COR-L47 (cell line): Measurements from ENCODE around the gene AFAP1L2.

Experiments
- DNase-seq: peaks from one replicate; lab custom pipeline; 2025; lab: John Stamatoyannopoulos, UW

AFAP1L2 gene

DNA sequence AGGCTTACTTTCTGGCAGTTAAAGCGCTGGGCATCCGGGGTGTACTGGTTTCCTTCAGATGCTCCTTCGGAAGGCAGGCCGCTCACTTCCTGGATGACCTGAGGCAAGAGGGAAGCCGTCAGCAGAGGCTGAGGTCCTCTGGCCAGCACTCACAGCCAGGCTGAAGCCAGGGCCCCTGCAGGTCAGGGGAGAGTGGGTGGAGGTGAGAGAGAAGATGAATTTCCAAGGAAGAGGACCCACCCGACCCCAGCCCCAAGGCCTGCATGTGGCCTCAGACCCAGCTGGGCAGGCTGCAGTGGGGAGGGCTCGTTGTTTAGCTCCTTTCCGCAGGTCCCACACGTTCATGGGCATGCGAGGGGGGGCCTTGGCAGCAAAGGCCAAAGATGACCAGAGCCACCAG, 94.0 kb downstream of the AFAP1L2 start:
- DNase-seq, result no peak

DNA sequence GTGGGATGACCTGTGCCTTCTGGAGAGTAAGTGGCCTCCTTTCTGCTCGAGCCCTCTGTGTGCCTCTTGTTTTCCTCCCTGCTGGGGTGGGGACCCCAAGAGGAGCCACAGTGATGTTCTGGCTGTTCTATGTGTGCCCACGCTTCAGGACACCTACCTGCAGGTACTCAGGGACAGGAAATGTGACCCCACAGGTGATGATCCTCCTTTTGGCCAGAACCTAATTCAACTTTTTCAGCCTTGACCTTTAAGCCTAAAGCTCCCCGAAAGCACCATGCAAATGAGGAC, 95.0 kb downstream of the AFAP1L2 start:
- no peak for DNase-seq

DNA sequence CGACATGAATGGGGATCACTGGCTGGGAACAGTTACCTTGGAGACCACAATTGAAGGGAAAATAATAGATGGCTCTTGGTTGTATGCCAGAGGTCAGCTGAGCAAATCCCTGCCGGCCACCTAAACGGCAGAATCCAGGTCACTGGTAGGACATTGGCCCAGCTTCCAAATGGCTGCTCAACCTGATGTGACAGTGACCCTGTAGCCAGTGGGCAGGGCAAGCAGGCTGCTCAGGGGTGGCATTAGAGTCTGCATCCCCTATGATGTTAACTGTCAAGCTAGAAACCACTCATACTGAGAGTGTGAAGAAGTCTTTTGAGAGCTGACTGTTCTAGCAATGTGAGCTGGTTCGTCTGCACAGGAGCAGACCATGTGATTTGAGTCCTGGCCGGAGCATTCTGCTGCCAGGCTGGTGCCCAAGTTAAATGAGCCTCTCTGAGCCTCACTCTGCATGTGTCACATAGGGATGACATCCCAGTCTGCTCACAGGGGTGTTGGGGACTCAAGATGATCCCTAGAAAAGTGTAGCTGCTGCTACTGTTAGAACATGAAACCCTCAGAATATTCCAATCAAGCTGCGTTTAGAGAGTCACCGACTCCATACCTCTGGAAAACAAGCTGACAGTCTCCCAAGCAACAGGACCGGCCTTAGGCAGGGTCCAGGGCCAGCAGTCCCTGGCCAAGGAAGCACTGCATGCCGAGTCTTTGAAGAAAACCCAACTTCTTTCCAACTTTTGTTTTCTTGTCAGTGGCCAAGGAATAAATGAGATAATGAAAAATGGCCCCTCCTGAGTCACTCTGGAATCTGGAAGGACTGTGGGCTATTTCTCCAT, 95.6 kb downstream of the AFAP1L2 start:
- no peak for DNase-seq

DNA sequence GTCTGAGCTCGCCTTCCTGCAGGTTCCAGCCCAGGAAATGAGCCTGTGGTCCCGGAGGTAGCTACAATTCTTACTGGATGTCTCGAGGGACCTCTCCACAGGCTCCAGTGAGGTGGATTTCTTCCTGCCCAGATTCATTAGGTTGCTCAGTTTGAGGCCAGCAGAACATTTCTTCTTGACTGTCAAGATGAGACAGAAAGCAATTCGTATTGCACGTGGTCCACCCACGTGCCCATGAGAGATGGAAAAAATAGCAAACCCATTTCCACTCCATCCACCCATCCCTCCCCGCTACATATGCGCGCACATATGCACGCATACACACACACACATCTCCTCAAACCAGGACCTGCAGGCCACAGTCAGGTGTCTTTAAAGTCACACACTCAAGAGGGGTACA, 96.6 kb downstream of the AFAP1L2 start:
- no peak for DNase-seq

DNA sequence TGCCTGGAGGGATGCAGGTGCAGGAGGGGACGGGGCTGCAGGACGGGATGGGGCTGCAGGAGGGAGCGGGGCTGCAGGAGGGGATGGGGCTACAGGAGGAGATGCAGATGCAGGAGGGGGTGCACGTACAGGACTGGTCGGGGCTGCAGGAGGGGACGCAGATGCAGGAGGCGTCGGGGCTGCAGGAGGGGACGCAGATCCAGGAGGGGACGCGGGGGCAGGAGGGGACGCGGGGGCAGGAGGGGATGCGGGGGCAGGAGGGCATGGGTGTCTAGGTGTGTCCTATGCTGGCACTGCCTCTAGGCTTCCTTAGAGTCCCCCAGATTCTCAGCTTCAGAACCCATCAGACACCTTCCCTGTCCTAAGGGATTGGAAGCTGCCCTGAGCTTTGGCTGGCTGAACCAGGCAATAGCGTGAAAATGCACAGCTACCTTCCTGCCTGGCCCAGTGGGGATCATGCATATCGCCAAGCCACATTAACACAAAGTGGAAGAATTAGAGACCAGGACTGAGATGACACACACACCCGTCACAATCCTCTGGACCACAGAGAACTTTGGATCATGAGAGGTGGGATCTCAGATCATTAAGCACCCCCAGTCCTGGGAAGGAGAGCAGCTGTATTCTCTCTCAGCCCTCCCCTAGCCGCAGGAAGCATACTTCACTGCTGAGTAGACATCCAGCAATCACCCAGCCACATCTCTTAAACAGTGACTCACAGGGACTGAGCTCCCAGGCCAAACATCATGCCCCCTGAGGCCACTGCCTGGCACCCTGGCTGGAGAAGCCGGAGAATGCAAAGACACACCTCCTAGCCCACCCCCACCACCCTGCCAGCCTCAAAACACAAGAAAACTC, 98.0 kb downstream of the AFAP1L2 start:
- DNase-seq, result no peak

DNA sequence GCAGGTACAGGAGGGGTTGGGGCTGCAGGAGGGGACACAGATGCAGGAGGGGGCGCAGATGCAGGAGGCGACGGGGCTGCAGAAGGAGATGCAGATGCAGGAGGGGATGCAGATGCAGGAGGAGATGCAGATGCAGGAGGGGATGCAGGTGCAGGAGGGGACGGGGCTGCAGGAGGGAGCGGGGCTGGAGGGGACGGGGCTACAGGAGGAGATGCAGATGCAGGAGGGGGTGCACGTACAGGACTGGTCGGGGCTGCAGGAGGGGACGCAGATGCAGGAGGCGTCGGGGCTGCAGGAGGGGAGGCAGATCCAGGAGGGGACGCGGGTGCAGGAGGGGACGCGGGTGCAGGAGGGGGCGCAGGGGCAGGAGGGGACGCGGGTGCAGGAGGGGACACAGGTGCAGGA, 98.8 kb downstream of the AFAP1L2 start:
- DNase-seq, result no peak

DNA sequence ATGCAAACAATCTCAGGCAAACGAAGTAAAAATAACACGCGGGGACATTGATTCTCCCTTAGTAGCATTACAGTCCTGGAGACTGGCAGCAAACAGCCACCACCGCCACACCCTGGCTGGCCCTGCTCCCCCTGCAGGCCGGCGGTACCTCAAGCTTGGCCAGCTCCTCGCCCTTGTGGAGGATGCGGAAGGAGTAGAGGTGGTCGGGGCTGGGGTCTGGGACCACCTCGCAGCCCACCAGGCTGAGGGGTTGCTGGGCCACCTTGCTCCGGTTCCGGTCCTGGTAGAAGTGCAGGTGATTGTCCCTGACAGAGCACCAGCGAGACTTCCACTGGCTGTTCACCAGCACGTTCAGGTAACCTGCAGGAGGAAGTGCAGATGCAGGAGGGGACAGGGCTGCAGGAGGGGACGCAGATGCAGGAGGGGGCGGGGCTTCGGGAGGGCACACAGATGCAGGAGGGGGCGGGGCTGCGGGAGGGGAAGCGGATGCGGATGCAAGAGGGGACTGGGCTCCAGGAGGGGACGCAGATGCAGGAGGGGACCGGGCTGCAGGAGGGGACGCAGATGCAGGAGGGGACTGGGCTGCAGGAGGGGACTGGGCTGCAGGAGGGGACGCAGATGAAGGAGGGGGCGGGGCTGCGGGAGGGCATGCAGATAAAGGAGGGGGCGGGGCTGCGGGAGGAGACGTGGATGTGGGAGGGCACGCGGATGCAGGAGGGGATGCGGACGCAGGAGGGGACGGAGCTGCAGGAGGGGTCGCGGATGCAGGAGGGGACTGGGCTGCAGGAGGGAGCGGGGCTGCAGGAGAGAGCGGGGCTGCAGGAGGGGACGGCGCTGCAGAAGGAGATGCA, 99.5 kb downstream of the AFAP1L2 start:
- DNase-seq, result peak; percentile 36

DNA sequence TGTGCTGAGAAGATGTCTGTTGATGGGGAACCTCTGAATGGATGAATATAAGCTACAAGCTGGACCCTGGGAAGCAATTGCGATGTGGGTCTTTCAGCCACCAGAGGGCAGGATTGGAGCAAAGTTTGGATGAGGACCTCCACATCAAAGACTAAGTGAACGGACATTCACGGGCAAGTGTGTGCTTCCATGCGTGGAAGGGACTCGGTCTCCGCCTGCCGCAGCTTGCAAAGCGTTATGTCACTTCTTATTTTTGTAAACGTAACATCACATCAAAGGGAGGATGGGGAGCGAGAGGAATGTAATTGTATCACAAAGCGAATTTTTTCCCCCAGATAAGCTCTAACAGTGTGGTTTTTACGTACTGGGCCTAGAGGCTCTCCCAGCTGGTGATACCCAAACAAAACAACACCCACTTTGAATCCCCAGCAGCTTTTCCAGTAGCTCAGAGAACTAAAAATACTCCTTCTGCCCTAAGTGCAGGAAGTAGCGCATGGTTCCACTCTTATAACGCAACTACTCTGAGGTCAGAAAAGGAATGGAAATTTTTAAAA, 100.2 kb downstream of the AFAP1L2 start:
- peak; percentile 74 for DNase-seq

DNA sequence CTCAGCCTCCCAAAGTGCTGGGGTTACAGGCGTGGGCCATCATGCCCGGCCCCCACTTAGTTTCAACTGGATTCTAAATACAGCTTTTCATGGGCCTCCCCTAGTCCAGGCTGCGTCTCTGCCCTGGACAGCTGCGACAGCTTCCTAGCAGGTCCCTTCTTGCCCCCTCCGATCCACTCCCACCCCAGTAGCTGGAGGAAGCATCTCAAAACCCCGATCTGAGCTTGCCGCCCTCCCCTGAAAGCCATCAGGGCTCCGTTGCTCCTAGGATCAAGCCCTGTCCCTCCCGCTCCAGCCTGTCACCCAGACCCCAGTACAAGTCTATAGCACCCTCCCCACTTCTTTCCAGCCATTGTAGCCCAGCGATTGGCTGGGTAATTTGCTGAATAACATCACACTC, 100.7 kb downstream of the AFAP1L2 start:
- no peak for DNase-seq

DNA sequence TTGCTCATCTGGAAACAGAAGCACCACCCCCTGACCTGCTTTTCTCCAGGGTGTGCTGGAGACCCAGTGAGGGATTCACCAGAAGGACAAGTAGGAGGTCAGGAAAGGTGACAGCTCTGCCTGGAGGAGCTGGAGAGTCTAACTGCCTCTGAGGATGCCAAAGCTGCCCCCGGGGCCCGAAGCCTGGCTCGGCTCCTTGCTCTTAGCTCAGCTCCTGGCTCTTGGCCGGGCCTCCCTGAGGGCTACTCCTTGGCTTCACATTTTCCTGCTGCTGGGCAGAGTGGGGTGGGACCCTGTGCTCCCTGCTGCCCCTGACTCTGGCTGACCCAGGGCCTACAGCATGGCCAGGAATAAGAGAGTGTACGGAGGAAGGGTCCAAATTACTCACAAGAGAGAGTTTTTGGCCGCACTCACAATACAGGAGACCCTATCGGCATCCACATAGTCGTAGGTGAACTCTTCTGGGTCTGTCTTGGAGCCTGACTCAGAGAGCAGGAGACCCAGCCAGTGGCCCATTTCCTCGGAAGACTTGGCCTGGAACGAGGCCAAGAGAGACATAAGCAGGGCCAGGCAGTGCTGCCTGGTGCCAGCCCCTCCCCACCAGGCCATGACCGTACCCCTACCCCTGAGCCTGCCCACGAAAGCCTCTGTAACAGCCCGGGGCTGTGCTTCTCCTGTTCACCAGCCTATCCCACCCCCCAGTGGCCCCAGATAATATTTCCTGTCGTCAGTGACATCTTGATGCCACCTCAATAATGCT, 102.2 kb downstream of the AFAP1L2 start:
- DNase-seq, result no peak

DNA sequence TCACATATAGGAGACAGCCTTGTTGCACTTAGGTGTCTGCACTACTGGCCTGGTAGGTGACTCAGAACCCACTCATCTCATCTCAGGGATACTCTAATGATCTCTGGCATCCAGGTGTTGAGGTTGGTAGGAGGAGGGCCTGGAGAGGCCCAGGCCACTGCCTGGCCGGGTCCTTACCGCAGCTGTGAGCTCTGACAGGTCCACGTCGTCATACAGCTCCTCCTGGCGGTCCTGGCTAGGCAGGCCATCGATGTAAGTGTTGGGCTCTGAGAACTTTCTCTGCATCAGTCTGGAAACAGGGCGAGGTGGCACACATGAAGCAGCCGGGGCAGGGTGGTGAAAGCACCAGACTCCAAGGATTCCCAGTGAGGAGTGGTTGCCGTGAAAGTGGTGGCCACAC, 103.1 kb downstream of the AFAP1L2 start:
- DNase-seq, result no peak

DNA sequence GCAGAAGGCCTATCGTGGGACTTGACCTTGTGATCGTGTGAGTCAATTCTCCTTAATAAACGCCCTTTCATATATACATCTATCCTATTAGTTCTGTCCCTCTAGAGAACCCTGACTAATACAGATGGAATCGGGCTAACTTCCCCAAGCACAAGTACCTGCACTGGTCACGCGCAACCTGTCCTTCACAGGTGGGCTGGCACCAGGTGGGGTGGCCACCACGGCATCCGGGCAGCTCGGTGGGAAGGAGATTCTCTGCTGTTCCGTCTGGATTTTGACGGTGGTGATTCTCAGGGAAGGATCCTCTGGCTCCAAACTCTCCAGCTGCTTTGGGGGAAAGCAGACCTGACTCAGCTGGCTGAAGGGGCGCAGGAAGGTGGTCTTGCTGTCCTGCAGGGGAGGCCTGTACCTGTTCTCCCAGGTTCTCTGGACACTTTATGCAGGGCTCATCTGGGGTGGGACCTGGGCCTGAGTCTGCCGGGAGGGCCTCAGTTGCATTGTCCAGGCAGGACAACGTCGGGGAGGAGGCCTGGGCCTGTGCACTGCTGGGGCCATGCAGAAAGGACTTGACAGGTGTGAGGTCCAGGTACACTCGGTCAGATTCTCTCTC, 104.2 kb downstream of the AFAP1L2 start:
- no peak for DNase-seq

DNA sequence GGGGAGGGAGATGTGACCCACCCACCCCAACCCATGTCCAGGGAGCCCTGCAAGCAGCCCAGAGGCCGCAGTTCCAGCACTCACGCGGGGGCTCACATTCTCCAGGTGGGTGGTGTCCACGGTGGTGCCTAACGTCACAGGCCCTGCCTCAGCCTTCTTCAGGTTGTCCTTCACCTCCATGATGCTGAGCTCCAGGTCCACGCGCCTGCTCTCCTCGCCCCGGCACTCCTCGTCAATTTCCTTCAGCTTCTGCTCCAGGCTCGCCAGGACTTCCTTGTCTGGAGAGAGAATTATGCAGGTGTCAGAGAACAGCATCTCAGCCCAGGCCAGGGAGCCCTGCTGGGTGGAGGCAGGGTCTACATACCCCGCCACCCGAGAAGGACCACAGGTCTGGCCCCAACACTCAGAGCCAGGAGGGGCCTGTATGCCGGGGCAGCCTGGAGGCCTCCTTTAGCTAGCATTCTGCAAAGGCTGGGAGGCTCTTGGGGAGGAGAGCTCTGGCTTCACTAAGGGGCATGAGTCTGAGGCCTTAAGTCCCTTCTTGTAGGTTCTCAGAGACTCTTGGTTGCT, 107.1 kb downstream of the AFAP1L2 start:
- no peak for DNase-seq

DNA sequence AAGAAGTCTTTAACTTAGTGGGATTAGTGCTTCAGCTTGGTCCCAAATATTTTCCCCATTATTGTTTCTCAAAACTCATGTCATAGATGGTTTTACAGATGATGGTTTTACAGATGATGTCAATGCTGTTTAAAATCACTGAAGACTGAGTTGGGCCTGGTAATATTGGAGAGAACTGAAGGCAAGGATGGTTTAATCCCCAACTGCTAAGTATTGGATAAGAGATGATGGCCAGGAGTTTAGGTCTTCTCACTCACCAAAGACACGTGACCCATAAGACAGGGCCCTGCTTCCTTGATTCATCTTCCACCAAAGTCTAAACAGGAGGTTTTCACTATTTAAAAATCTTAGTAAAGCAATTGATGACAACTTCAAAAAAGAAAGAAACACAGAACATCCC, 108.9 kb downstream of the AFAP1L2 start:
- no peak for DNase-seq

DNA sequence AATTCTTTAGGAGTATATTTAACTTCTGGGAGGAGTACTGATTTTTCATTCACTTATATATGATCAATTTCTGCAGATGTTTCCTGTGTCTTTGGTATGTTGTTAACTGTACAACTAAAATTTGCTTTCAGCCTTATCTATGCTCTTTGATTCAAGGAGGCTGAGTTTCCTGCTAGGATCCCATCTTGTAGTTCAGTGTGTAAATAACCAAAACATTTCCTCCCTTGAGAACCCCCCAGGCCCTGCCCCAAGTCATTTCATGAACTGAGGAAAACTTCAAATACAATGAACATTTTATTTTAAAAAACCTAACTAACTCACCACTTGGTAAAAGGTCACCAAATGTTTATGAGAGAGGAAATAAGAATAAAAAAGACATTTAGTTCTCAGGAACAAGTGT, 109.8 kb downstream of the AFAP1L2 start:
- DNase-seq, result no peak

DNA sequence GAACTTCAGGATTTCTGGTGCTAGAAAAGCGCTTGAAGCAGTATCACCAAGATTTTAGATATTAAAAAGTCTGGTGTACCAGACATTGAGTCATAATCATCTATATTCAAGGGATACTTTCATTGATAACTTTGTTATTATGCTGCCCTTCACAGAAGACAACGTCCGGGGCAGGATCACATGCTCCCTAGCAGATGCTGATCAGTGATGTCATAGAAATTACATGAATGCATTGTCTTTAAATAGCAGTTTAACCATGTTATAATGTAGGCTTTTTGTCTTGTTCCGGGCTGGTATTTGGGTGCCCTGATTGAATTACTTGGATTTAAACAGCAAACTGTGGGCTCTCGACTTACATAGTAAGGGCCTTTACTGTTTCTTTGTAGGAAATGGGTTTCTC, 111.2 kb downstream of the AFAP1L2 start:
- DNase-seq, result no peak

DNA sequence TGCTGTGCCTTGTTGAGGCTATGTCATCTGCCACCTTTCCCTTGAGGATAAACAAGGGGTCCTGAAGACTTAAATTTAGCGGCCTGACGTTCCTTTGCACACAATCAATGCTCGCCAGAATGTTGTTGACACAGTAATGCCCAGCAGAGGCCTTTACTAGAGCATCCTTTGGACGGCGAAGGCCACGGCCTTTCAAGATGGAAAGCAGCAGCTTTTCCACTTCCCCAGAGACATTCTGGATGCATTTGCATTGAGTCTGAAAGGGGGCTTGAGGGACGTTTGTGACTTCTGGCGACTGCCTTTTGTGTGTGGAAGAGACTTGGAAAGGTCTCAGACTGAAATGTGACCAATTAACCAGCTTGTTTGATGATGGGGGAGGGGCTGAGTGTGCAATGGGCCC, 112.8 kb downstream of the AFAP1L2 start:
- DNase-seq, result no peak

DNA sequence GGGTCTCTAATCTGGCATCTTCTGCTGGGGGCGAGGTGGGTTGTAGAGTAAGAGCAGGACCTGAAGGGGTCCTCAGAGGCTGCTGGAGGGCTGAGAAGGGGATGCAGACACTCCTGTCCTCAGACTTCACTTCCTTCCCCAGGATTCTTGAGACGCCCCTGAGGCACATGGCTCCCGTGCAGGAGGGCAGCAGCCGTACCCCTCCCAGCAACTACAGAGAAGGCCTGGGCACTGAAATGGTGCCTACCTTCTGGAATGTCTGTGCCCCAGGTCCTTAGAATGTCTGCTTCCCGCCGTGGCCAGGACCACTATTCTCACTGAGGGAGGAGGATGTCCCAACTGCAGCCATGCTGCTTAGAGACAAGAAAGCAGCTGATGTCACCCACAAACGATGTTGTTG, 113.2 kb downstream of the AFAP1L2 start:
- no peak for DNase-seq

DNA sequence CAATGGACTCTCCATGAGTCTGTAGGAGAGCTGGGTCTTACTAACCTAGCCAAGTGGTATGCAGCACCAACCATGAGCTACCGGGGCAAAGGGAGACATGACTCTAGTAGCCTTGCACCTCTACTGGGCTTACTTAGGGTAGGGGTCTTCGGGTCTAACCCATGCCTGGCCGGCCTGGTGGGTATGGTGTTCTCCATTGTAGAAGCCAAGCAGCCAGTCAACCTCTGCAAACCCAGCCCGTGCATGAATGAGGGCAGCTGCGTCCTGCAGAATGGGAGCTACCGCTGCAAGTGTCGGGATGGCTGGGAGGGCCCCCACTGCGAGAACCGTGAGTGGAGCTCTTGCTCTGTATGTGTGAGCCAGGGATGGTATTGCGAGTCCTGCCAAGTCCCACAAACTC, 114.3 kb downstream of the AFAP1L2 start:
- DNase-seq, result no peak

DNA sequence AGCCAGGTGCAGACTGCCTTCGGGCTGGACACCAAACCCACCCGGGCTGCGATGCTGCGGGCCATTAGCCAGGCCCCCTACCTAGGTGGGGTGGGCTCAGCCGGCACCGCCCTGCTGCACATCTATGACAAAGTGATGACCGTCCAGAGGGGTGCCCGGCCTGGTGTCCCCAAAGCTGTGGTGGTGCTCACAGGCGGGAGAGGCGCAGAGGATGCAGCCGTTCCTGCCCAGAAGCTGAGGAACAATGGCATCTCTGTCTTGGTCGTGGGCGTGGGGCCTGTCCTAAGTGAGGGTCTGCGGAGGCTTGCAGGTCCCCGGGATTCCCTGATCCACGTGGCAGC, 115.2 kb downstream of the AFAP1L2 start:
- DNase-seq, result no peak
